Urothelium cell line (cell line): ENCODE measurements around the gene GLCE.
"Not testable (repeated sequence)": the region's sequence is repeated elsewhere in the genome, so short reads cannot be mapped to it uniquely, and the experiment has no call there.

ENCODE experiments used
- DNase-seq: peaks from one replicate; pipeline ENCODE4 v3.0.0; 2011; ENCODE audit warnings: low spot score, mixed read lengths
- FAIRE-seq: peaks from 2 replicates; lab custom pipeline; 2011; peaks lifted over from hg19 to GRCh38; lab: Jason Lieb, UNC

Gene GLCE

DNA sequence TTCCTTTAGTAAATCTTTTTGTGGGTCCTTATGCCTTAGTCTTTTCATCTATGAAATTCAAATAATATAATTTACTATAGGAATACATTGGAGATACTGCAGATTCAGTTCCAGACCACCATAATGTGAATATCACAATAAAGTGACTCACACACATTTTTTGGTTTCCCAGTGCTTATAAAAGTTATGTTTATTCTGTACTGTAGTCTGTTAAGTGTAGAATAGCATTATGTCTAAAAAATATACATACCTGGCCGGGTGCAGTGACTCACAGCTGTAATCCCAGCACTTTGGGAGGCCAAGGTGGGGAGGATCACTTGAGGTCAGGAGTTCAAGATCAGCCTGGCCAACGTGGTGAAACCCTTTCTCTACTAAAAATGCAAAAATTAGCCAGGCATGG is 84.4 kb downstream of the GLCE start:
- no peak for FAIRE-seq

DNA sequence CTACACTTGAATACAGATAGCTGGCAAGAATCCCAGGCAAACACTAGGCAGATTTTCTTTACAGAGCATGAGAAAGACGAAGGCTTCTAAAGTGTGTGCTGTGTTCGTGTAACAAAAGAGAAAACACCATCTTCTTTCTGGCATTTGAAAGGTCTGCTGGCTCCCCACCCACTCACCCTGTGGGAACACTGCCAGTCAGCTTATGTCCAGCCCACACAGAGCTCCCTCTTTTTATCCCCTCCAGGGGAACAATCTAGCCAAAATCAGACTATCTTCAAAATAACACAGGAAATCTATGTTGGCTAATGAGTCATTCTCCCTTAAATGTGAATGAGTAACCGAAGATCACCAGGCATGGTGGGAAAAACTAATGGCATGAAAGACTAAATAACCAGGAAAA is 92.7 kb downstream of the GLCE start:
- FAIRE-seq (peak; percentile 35), DNase-seq (peak; percentile 63)

More for the DNA sequence above, 84.4 kb downstream of the GLCE start:
- no peak for DNase-seq

DNA sequence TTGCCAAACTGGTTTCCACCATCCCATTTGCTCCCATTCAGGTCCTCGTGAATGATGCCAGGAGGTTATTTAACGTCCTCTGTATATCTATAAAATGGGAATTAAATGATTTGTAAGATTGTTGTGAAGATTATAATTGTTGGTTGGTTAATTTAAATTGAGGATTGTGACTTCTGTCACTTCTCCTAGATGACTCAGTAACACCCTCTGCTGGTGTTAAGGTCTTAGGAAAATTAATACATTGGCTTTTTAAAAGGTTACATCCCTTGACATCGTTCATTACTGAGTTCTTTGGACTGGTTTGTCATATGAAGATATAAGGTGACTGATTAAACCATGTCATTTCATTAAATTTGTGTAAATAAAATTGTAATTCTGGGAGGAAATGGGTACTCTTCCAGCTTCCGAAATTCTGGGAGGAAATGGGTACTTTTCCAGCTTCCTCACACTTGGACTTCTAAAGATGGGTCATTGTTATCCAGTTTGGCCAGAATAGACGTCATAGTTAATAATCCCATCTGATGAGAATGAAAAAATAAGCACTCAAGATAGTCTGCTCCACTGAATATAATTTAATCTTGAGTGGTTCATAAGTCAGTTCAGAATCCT is 105.0 kb downstream of the GLCE start:
- no peak for FAIRE-seq
- peak; percentile 41 for DNase-seq

DNA sequence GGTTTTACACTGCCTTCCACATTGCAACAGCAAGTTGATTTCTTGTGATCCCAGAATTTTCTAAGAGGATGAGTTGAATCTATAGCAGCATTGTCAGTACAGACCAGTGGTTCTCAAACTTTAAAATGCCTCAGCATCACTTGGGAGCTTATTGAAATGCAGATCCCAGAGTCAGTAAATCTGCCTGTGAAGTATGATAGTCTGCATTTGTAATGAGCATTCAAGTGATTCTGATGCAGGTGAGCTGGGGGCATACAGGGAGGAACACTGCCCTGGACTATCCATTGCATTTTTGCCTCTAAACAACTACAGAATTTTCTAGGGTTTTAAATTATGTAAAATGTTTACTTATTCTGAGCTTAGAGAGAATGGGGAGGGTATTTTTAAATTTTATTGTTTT is 110.8 kb downstream of the GLCE start:
- FAIRE-seq: no peak
- no peak for DNase-seq

GRCh38 chr15:69272139-69272538 is 111.7 kb downstream of the GLCE start:
- no peak for FAIRE-seq
- DNase-seq: no peak

GRCh38 chr15:69272891-69273290 is 112.5 kb downstream of the GLCE start:
- FAIRE-seq (peak; percentile 89), DNase-seq (no peak)

GRCh38 chr15:69275074-69275670 is 114.7 kb downstream of the GLCE start:
- no peak for DNase-seq

DNA sequence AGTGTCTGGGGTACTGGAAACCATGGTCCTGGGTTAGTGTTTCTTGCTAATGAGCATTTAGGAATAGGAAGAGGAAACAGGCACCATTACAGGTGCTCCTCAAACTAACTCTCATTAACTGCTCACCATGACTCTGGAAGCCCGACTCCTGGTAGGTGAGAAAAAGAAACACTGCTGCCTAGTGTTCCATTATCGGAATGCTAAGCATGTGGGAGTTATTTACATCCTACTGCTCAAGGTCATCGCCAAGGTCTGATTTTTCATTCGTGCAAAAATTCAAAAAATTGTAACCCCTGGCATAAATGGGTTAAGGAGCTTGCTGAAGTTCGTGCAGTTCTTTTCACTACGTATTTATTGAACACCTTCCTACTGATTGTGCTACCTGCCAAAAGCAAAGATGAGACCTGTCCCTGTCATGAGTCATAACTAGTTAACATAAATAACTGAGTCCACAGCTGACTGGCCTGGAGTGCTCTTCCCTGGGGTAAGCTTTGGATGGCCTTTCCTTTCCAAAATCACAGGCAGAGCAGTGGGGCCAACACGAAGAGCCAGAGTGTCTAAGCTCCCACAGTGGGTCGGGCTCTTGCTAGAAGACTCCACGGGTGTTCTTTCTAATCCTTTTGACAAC is 115.6 kb downstream of the GLCE start:
- FAIRE-seq (no peak), DNase-seq (no peak)

More at GRCh38 chr15:69275074-69275670, 114.7 kb downstream of the GLCE start:
- FAIRE-seq: no peak

DNA sequence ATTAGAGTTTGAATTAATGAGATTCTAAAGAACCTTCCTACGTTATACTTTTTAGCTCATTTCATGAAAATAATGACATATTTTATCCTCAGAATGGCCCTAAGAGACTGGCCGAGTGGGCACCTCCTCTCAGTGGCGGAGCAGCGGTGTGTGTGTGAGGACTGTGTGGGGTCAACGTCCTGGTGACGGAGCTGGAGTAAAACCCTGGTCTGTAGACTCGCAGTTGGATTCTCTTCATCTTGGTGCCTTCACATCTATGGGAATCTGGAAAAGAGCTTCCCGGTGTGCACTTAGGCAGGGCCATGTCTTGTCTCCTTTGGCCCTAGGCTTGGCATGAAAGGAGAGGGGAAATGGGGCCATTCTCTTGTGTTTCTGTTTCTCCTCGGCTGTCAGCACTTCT is 116.9 kb downstream of the GLCE start:
- FAIRE-seq (no peak), DNase-seq (no peak)

DNA sequence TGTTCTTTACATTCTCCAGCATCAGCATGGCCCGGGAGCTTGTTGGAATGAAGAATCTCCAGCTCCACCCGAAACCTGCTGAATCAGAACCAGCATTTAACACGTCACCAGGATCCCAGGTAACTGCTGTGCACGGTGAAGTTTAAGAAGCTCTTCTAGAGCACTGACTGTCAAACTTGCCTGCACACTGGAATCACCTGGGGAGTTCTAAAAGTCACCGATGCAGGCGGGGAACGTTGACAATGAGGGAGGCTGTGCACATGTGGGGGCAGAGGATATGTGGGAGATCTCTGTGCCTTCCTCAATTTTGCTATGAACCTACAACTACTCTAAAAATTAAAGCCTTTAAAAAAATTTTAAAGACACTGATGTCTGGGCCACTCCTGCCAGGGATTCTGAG is 119.2 kb downstream of the GLCE start:
- DNase-seq (no peak), FAIRE-seq (no peak)

GRCh38 chr15:69280783-69281182 is 120.3 kb downstream of the GLCE start:
- FAIRE-seq: no peak
- no peak for DNase-seq

DNA sequence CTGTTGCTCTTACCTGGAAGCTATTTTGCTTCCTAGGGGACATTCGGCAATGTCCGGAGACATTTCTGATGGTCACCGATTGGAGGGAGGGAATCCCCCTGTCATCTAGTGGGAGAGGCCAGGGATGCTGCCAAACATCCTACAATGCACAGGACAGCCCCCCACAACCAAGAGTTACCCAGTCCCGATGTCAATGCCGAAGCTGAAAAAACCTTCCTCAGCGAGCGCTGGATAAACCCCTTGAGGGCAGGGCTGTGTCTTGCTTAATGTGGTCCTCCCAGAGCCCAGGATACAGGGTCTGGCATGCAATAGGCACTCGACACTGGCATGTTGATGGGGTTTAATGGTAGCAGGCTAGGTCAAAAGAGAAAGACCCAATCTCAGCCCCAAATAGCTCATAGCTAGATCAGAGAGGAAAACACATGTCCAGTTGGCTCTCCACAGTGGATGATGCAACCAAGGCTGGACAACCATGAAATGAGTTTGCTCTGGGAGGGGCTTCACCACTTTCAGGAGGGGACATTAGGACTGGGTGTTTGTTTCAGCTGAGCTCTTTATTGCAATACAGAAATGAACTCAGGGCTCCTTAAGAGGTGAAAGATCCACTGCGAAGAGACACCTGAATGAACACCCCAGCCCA is 121.8 kb downstream of the GLCE start:
- DNase-seq (no peak), FAIRE-seq (no peak)

DNA sequence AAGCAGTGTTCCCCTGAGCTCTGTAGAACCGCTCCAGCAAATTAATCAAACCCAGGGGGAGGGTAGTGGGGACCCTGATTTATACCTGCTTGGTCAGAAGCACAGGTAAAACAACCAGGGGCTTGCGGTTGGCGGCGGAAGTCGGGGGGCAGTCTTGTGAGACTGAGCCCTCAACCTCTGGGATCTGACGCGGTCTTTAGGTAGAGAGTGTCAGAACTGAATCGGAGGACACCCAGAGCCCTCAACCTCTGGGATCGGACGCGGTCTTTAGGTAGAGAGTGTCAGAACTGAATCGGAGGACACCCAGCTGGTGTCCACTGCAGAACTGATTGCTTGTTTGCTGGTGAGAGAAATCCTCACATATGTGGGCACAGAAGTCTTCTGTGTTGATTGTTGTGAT is 125.4 kb downstream of the GLCE start:
- no peak for DNase-seq
- no peak for FAIRE-seq

DNA sequence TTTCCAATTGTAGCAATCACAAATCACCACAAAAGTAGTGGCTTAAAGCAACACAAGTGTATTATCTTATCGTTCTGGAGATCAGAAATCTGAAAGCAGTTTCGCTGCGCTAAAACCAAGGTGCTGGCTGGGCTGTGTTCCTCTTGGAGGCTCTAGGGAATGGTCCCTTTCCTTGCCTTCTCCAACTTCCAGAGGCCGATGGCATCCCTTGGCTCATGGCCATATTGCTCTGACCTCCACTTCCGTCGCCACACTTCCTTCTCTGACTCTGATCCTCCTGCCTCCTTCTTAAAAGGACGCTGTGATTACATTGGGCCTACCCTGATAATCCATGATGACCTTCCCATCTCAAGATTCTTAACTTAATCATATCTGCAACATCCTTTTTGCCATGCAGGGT is 127.6 kb downstream of the GLCE start:
- DNase-seq (no peak), FAIRE-seq (no peak)

DNA sequence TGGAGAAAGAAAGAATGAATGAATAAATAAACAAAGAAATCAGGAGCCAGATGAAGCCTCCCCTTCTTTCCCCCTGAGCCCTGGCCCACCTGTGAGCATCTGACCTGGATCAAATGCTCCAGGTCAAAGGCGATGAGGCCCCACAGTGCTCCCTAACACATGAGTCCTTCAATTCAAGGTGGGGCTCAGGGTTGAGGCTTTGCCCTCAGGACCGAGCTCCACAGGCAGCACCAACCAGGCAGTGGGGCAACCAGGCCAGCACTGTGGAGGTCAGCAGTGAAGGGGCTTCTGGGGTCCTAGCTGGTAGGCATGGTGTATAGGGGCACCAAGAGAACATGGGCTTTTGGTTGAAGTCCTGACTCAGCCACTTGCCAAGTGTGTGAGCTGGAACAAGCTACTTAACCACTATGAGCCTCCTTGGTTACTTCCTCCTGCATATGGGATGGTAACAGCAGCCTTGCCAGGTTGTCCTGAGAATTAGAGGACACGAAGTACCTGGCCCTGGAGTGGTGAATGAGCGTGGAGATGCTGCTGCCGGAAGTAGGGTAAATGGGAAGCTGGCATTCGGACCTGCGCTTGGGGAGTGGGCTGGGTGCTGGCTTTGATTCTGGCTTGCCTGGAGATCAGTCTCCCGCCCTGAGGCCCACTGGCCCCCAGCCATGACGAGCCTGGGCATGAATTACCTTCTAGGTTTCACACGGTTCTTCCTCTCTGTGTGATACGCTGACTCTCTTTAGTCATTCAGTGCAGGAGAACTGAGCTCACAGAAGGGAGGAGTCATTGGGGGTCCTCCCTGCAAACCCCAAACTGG is 128.3 kb downstream of the GLCE start:
- no peak for FAIRE-seq
- DNase-seq: no peak

DNA sequence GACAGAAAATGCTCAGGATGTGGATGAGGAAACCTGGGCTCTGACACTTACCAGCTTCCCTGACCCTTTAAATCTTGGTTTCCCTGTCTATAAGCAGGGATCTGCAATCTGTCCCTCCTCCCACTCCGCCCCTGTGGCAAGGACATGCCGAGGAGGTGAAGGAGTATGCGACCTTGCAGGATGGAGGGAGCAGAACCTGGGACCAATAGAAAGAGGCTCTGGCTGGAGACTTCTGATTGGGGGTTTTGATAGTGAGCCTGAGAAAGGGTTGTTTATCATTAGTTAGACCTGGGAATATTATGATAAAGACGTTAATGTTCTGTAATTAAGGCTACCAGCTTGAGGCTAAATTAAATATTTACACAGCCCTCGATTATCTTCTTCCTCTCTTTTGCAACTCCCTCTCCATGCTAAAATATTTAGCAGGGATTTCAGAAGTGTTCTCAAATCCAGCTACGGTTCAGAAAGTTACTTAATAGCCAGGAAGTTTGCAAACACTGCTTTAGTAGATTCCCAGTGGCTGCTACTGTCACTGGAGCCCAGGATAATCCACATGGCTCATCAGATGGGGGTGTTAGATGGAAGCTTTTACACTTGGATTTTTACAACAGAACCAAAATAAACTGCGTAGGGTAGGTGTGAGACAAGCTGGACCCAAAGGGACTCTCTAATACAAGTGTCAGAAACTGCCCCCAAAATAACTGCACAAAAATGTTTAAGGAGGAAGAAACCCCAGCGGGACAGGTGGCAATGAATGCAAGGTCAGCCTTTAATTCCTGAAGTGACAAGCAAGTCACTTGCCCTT is 129.1 kb downstream of the GLCE start:
- DNase-seq (no peak), FAIRE-seq (no peak)

- FAIRE-seq (no peak), DNase-seq (no peak)
Measured at GRCh38 chr15:69290346-69291164, 130.1 kb downstream of the GLCE start.

DNA sequence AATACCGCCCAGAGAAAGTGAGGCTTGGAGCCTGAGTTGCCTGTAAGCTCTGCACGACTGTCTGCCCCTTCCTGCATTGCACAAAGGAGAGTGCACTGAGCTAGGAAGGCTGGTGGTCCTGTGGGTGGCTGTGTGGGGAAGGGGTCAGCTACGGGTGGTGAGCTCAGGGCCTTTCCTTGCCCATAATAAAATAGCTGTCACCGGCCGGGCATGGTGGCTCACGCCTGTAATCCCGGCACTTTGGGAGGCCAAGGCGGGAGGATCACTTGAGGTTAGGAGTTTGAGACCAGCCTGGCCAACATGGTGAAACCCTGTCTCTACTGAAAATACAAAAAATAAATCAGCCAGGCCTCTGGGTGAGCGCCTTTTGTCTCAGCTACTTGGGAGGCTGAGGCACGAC is 131.2 kb downstream of the GLCE start:
- DNase-seq, FAIRE-seq: not testable (repeated sequence)

GRCh38 chr15:69292826-69293420 is 132.5 kb downstream of the GLCE start:
- no peak for DNase-seq
- no peak for FAIRE-seq
